Suprapubic skin (tissue), 4 donors: ENCODE data around the gene TUBGCP6.

Experiments used
- EP300 ChIP-seq: sonication (generic); formaldehyde crosslinking; IDR thresholded peaks from one replicate; pipeline ENCODE4 v1.6.1; 2017; ENCODE audit warnings: antibody characterized with exemption
- POLR2AphosphoS5 ChIP-seq, 3 donors: sonication (generic); formaldehyde crosslinking; IDR thresholded peaks; one replicate each; pipeline ENCODE4 v1.6.1; 2017; ENCODE audit warnings: antibody characterized with exemption in 3 of 3

DNA sequence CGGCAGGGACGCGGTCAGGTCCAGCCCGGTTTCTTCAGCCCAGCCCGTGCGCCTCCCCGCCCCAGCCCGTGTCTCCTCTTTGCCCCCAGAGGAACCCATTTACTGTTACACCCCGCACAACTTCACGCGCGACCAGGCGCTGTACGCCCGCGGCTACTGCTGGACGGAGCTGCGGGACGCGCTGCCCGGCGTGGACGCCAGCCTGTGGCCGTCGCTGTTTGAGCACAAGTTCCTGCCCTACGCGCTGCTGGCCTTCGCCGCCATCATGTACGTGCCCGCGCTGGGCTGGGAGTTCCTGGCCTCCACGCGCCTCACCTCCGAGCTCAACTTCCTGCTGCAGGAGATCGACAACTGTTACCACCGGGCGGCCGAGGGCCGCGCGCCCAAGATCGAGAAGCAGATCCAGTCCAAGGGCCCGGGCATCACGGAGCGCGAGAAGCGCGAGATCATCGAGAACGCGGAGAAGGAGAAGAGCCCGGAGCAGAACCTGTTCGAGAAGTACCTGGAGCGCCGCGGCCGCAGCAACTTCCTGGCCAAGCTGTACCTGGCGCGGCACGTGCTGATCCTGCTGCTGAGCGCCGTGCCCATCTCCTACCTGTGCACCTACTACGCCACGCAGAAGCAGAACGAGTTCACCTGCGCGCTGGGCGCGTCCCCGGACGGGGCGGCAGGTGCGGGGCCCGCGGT, 67.8 kb downstream of the TUBGCP6 start:
- no peak for TF ChIP-seq POLR2AphosphoS5 (IDR thresholded peaks at IDR 0.05)
- TF ChIP-seq EP300 = no peak
